ENCODE data around the gene CHRM2. TPM values are rescaled to one million over a fixed set of nuclear protein-coding genes. Genes with fewer than 3 reads are reported as not detected.

CHRM2 gene
- total and polyA plus RNA-seq, 9 donors, result 0.05 to 0.69 (median 0.42) TPM; not detected in 2

- intact Hi-C loops (cut with DNase I), result no loop called here
- no peak overlapping the region for H3K27ac ChIP-seq
- no peak for TF ChIP-seq POLR2A (IDR thresholded peaks at IDR 0.05)
- TF ChIP-seq EP300 (IDR thresholded peaks at IDR 0.05), result no peak
- no peak for TF ChIP-seq CTCF (IDR thresholded peaks at IDR 0.05)
- H3K36me3 ChIP-seq, result no peaks in the 10 kb centered on the region
- no peaks in the 10 kb centered on the region for H3K27me3 ChIP-seq
- WGBS, 3 donors, result 40 to 56% (median 53%) methylated on average over 3 of the region's 3 CpGs
- no peak for DNase-seq
- H3K4me3 ChIP-seq, result no peak overlapping the region
- no peaks in the 10 kb centered on the region for H3K9me3 ChIP-seq
- H3K4me1 ChIP-seq (ENCODE audit: insufficient read depth), result no peaks in the 10 kb centered on the region
These were observed 54.7 kb downstream of the CHRM2 start for GRCh38 chr7:136923111-136923667.

DNA sequence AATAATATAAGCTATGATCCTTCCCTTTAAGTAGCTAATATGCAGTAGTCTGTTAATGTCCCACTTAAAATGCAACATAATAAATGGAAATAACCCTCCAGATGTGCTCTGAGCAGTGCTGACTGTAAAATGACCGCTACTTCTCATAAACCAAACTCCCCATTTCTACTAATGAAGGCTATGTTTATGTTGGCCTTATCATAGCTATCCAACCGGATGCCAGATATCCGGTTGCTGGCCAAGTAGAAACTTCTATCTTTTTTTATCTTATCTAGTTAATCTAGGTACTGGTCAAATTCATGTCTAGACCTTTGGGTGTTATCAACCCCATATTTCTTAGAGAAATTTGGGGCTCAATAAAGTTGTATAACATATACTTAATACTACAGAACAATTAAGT is 56.6 kb downstream of the CHRM2 start:
- Histone ChIP-seq H3K27ac (no peak overlapping the region), H3K9me3 (no peaks in the 10 kb centered on the region), H3K27me3 (no peaks in the 10 kb centered on the region), H3K36me3 (no peaks in the 10 kb centered on the region), H3K4me1 (ENCODE audit: insufficient read depth) (no peaks in the 10 kb centered on the region), H3K4me3 (no peak overlapping the region)
- DNase-seq, result no peak
- intact Hi-C loops (cut with DNase I), result no loop called here
- 10 to 31% (median 22%) methylated on average over 3 of the region's 3 CpGs for WGBS, 3 donors
- TF ChIP-seq EP300 (IDR thresholded peaks at IDR 0.05) (no peak), POLR2A (IDR thresholded peaks at IDR 0.05) (no peak), CTCF (IDR thresholded peaks at IDR 0.05) (no peak)

- H3K27ac ChIP-seq, result no peak overlapping the region
- intact Hi-C loops (cut with DNase I), result no loop called here
- no peak for TF ChIP-seq CTCF (IDR thresholded peaks at IDR 0.05)
- no peak for TF ChIP-seq POLR2A (IDR thresholded peaks at IDR 0.05)
- TF ChIP-seq EP300 (IDR thresholded peaks at IDR 0.05), result no peak
These were observed 57.1 kb downstream of the CHRM2 start for GRCh38 chr7:136925556-136925955.

DNA sequence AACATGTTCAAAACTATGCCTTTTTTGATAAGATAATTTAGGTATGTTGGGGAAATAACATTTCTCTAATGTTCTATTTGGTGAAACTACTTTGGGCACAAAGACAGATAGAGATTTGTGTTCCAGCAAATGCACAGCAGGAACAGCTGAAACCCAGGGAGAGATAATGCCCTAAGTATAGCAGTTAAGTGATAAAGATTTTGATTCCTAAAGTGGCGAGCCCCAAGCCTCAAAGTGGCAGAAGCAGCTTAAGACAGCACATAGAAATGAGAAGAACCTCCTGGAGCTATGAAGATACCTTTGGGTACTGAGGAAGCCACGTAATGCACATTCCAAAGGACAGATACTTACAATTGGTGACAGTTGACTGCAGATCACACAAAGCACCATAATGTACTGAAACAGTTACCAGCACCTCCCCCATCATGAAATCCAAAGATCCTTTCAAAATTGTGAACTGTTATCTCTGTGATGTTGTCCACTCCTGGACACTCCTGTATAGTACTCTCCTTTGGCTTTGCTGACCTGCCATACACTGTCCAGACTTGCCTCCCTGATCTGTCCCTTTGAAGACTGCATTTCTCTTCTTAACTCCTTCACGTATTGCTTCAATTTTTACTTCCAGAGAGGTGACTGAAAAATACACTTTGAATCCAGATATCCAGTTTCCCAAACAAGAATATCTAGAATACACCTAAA is 62.9 kb downstream of the CHRM2 start:
- Histone ChIP-seq H3K4me1 (ENCODE audit: insufficient read depth) (no peaks in the 10 kb centered on the region), H3K36me3 (no peaks in the 10 kb centered on the region), H3K27me3 (no peaks in the 10 kb centered on the region), H3K27ac (no peak overlapping the region), H3K4me3 (no peak overlapping the region), H3K9me3 (no peaks in the 10 kb centered on the region)
- 56 to 68% (median 62%) methylated on average over 3 of the region's 3 CpGs for WGBS, 3 donors
- intact Hi-C loops (cut with DNase I), result no loop called here
- TF ChIP-seq CTCF (IDR thresholded peaks at IDR 0.05) (no peak), POLR2A (IDR thresholded peaks at IDR 0.05) (no peak), EP300 (IDR thresholded peaks at IDR 0.05) (no peak)
- DNase-seq, result no peak

More at GRCh38 chr7:136925556-136925955, 57.1 kb downstream of the CHRM2 start:
- Histone ChIP-seq H3K4me1 (ENCODE audit: insufficient read depth) (no peaks in the 10 kb centered on the region), H3K36me3 (no peaks in the 10 kb centered on the region), H3K9me3 (no peaks in the 10 kb centered on the region), H3K27me3 (no peaks in the 10 kb centered on the region), H3K4me3 (no peak overlapping the region)
- DNase-seq, result no peak
